H1 (cell line): ENCODE measurements around the gene RAP1A.

ENCODE experiments used
- JUND ChIP-seq: IDR thresholded peaks from 2 replicates; pipeline ENCODE4 v1.6.1; 2011; ENCODE audit warnings: mild to moderate bottlenecking, improper control_type of control experiment, low read length
- SRF ChIP-seq: IDR thresholded peaks from 2 replicates; pipeline ENCODE4 v1.6.1; 2011; ENCODE audit warnings: mild to moderate bottlenecking, low read depth, low read length, moderate library complexity

DNA sequence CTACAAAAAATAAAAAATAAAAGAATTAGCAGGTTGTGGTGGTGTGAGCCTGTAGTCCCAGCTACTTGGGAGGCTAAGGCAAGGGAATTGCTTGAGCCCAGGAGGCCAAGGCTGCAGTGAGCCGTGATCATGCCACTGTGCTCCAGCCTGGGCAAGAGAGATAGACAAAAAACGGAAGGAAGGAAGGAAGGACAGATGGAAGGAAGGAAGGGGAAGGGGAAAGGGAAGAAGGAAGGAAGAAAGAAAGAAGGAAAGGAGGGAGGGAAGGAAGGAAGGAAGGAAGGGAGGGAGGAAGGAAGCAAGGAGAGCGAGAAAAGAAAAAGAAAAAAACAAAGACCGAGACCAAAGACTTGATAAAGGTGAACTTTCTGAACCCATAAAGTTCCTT, 25.3 kb upstream of the RAP1A start:
- TF ChIP-seq SRF = no peak
- no peak for TF ChIP-seq JUND
